Psoas muscle (tissue), 8 donors: Measurements from ENCODE around the gene WBP11. TPM values are rescaled to one million over a fixed set of nuclear protein-coding genes. Genes with fewer than 3 reads are reported as not detected.
"Not testable (repeated sequence)": the region's sequence is repeated elsewhere in the genome, so short reads cannot be mapped to it uniquely, and the experiment has no call there.

Experiments
- ATAC-seq, 4 donors: fragments of 200-7000 bp; cut with Tn5 transposase; one replicate each; pipeline ENCODE4 v1.9.1; 2020; ENCODE audit warnings: moderate library complexity in 3 of 4, mild to moderate bottlenecking in 2 of 4
- DNase-seq, 2 donors: peaks; one replicate each; pipeline ENCODE4 v3.0.0-alpha.2; 2020
- H3K27ac ChIP-seq: fragments of 200-600 bp; one replicate; pipeline ENCODE4 v1.8.0; 2022
- H3K27me3 ChIP-seq, 3 donors: fragments of 200-600 bp in 1 of 3; one replicate each; pipeline versions ENCODE4 v1.6.1 to v1.8.0; 2013 to 2022; ENCODE audit warnings: low read length in 2 of 3, mild to moderate bottlenecking in 2 of 3, moderate library complexity in 1 of 3; ENCODE audit not compliant: insufficient read depth in 3 of 3
- H3K36me3 ChIP-seq, 2 donors: fragments of 200-600 bp in 1 of 2; one replicate each; pipeline versions ENCODE4 v1.6.1 to v1.8.0; 2013 to 2022; ENCODE audit warnings: low read depth in 1 of 2, mild to moderate bottlenecking in 1 of 2, moderate library complexity in 1 of 2; ENCODE audit not compliant: insufficient read depth in 1 of 2
- H3K4me1 ChIP-seq: fragments of 200-600 bp; one replicate; pipeline ENCODE4 v1.8.0; 2022
- H3K4me3 ChIP-seq: fragments of 200-600 bp; one replicate; pipeline ENCODE4 v1.8.0; 2022; ENCODE audit warnings: mild to moderate bottlenecking
- H3K9me3 ChIP-seq: fragments of 200-600 bp; one replicate; pipeline ENCODE4 v1.8.0; 2022
- WGBS, 3 donors: extraction: QIAGEN DNeasy Blood & Tissue Kit; methylation state at CpG; one replicate each; pipeline versions ENCODE4 v1.1.6 to v1.1.7; 2013; 5-methylcytosine and 5-hydroxymethylcytosine counted together
- intact Hi-C, 2 donors: fragments of 100-400 bp; cut with DNase I; formaldehyde crosslinking; loops; one replicate each; pipeline versions ENCODE4 v1.11.0 to v1.14.2; 2022
- polyA plus RNA-seq, 3 donors: library from polyadenylated mRNA; stranded (reverse); fragments of 200-250 nt; gene quantifications; one replicate each; pipeline ENCODE4 v1.2.3, GENCODE V29; 2013
- total RNA-seq, 4 donors: library from RNA; stranded (reverse); fragmentation: NEBNext Ultra II Directional in 2 of 4; extraction: Animal tissue kit (Norgen Biotek cat#: 25700) in 2 of 4; gene quantifications; one replicate each; pipeline versions ENCODE4 v1.2.1 to v1.2.4, GENCODE V29; 2021 to 2023
- TF ChIP-seq, protein P1 (sequence below): fragments of 200-600 bp; IDR thresholded peaks from one replicate; pipeline ENCODE4 v1.8.0; 2022; ENCODE audit warnings: antibody characterized with exemption
- donor health status: healthy with polysubstance abuse.
- donor health status: DM: no; HTN: no; CAD: no; lungs with moderate emphysema.
- donor health status: Bipolar disorder and iron deficiency.
- donor health status: healthy.
- donor health status: DM: yes; HTN: yes; CAD: no.
- donor health status: DM: no; HTN: no; CAD: no.
- donor health status: DM: no; HTN: no; CAD: no.
- donor health status: DM: yes; HTN: yes; CAD: no.

Gene WBP11
- total and polyA plus RNA-seq, 7 donors = 22.7 to 68.0 (median 48.7) TPM

DNA sequence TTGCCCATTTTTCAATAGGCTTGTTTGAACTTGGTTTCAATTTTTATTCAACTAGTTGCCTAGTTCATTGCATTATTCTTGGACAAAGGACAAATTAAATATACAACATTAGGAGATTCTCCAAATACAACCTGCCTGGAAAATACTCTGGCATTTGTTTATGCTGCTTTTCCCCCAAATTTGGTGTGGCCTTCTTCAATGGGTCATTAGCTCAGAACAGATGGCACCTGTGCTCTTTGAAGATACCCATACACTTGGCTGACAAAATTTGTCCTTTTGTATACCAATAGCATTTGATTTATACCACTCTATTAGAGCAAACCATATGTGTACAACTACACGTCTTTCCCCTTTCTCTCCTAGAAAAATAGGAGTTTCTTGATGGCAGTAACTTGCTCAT, 35.7 kb downstream of the WBP11 start:
- DNase-seq (no peak), ATAC-seq (no peak)
- no peak overlapping the region for H3K4me3 ChIP-seq
- H3K4me1 ChIP-seq = peaks cover 12% of the 10 kb centered on the region
- H3K36me3 ChIP-seq = peaks cover 0 to 3% of the 10 kb centered on the region in 2 donors
- WGBS, 3 donors = 86 to 91% (median 86%) methylated on average over 1 of the region's 1 CpG
- no peaks in the 10 kb centered on the region for H3K27me3 ChIP-seq
- intact Hi-C loops = no loop called here
- peaks cover 3% of the 10 kb centered on the region for H3K9me3 ChIP-seq
- no peak overlapping the region for H3K27ac ChIP-seq
- TF ChIP-seq, protein P1, sequence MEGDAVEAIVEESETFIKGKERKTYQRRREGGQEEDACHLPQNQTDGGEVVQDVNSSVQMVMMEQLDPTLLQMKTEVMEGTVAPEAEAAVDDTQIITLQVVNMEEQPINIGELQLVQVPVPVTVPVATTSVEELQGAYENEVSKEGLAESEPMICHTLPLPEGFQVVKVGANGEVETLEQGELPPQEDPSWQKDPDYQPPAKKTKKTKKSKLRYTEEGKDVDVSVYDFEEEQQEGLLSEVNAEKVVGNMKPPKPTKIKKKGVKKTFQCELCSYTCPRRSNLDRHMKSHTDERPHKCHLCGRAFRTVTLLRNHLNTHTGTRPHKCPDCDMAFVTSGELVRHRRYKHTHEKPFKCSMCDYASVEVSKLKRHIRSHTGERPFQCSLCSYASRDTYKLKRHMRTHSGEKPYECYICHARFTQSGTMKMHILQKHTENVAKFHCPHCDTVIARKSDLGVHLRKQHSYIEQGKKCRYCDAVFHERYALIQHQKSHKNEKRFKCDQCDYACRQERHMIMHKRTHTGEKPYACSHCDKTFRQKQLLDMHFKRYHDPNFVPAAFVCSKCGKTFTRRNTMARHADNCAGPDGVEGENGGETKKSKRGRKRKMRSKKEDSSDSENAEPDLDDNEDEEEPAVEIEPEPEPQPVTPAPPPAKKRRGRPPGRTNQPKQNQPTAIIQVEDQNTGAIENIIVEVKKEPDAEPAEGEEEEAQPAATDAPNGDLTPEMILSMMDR = no peak

- Histone ChIP-seq H3K9me3 (peaks cover 3% of the 10 kb centered on the region), H3K4me3 (no peak overlapping the region), H3K27me3 (no peaks in the 10 kb centered on the region), H3K4me1 (peaks cover 12% of the 10 kb centered on the region), H3K36me3 (peaks cover 0 to 8% of the 10 kb centered on the region in 2 donors), H3K27ac (no peak overlapping the region)
- intact Hi-C loops = no loop called here
- 82 to 90% (median 87%) methylated on average over 3 of the region's 3 CpGs for WGBS, 3 donors
- ATAC-seq (no peak), DNase-seq (no peak)
- TF ChIP-seq, protein P1 = no peak
Observed at GRCh38 chr12:14766649-14767215, 36.5 kb downstream of the WBP11 start.

- DNase-seq, H3K4me3 ChIP-seq, H3K9me3 ChIP-seq, intact Hi-C loops, H3K27me3 ChIP-seq, H3K36me3 ChIP-seq, H3K27ac ChIP-seq, ATAC-seq: not testable (repeated sequence)
- 88 to 97% (median 89%) methylated on average over 3 of the region's 3 CpGs for WGBS, 3 donors
- H3K4me1 ChIP-seq = peaks cover 12% of the 10 kb centered on the region
Observed at GRCh38 chr12:14766020-14766419, 37.3 kb downstream of the WBP11 start.

DNA sequence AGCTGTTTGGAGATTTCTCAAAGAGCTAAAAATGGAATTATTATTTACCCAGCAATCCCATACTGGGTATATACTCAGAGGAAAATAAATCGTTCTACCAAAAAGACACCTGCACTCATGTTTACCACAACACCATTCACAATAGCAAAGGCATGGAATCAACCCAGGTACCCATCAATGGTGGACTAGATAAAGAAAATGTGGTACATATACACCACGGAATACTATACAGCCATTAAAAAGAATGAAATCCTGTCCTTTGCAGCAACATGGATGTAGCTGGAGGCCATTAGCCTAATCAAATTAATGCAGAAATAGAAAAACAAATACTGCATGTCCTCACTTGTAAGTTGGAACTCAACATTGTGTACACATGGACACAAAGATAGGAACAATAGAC, 37.9 kb downstream of the WBP11 start:
- intact Hi-C loops = no loop called here
- ATAC-seq = no peak

DNA sequence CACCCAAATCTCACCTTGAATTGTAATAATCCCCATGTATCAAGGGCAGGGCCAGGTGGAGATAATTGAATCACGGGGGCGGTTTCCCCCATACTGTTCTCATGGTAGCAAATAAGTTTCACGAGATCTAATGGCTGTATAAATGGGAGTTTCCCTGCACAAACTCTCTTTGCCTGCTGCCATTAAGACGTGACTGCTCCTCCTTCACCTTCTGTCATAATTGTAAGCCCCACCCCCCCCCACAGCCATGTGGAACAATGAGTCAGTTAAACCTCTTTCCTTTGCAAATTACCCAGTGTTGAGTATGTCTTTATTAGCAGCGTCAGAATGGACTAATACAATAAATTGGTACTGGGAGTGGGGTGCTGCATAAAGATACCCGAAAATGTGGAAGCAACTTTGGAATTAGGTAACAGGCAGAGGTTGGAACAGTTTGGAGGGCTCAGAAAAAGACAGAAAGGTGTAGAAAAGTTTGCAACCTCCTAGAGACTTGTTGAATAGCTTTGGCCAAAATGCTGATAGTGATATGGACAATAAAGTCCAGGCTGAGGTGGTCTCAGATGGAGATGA, 43.5 kb downstream of the WBP11 start:
- ATAC-seq, H3K4me3 ChIP-seq, H3K9me3 ChIP-seq, H3K36me3 ChIP-seq, DNase-seq, H3K27ac ChIP-seq, H3K4me1 ChIP-seq, intact Hi-C loops, H3K27me3 ChIP-seq: not testable (repeated sequence)
- 80 to 96% (median 94%) methylated on average over 6 of the region's 6 CpGs for WGBS, 3 donors

More for the DNA sequence above, 37.9 kb downstream of the WBP11 start:
- Histone ChIP-seq H3K27ac (no peak overlapping the region), H3K4me3 (no peak overlapping the region), H3K36me3 (peaks cover 0 to 10% of the 10 kb centered on the region in 2 donors), H3K4me1 (peaks cover 12% of the 10 kb centered on the region), H3K27me3 (no peaks in the 10 kb centered on the region), H3K9me3 (peaks cover 3% of the 10 kb centered on the region)
- TF ChIP-seq, protein P1 = no peak
- 92 to 97% (median 97%) methylated on average over 2 of the region's 2 CpGs for WGBS, 3 donors
- DNase-seq = no peak
